NCI-H1436 treated with DMSO at 0.1 percent for 48 hours (cell line): Measurements from ENCODE around the gene HYAL2.
A peak's percentile ranks its signal among the peaks of the same experiment; 100 is the strongest.

ENCODE experiments used
- DNase-seq: peaks from one replicate; lab custom pipeline; 2025; lab: John Stamatoyannopoulos, UW

Gene HYAL2

DNA sequence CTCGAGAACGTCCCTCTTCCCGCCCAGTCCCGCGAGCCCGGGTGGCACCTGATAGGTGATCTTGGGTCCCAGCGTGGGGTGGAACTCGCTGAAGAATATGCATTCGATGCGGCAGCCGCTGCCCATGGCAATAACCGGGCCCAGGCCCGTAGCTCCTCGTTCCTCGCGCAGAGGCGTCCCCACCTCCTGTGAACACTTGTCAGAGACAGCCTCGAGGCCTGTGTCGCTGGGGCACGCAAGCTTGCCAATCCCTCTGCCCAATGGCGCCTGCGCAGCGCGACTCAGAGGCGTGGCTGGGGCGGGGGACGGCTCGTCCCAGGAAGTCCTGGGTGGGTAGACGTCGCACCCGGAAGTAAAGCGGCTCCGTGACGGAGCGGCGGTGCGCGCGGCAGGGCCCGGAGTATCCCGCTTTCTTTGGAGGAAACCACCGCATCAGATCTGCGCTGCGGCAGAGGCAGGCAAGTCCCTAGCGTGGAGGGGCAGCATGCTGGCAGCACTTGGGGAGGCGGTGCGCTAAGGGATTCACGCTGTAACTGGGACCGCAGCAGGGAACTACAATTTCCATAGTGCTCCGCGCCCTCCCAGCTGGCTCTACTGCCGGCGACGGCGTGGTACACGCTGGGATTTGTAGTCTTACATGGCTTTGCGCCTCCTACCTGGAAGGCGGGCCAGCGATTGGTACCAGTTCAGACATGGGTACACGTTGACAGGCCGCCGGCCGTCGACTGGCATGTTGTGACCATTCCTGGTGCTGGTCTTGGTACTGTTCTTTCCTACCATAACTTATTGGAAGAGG lies 28.2 kb upstream of the HYAL2 start, which contains the start of the genes CYB561D2 and NPRL2:
Gene CYB561D2 (plus strand): TSS at position 336 of the 796 bp plus-strand sequence. CDS start 572 bp downstream, outside the sequence.
Gene NPRL2 (minus strand): TSS at position 249 of the 796 bp plus-strand sequence. CDS start 123 bp downstream, at position 126.
- DNase-seq = peak; percentile 27

DNA sequence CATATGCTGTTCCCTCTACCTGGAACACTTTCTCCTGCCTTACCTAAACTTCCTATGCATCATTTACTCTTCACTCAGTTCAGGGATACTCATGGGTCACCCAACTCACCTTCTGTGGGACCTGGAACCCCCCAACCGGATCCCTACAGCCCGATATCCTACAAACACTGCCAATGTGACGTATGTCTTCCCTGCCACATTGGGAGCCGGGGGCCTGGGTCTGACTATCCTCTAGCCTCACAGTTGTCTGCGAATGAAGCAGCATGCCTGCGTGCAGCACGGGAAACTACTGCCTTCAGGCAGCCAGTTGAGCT lies 27.6 kb upstream of the HYAL2 start:
- DNase-seq = no peak

DNA sequence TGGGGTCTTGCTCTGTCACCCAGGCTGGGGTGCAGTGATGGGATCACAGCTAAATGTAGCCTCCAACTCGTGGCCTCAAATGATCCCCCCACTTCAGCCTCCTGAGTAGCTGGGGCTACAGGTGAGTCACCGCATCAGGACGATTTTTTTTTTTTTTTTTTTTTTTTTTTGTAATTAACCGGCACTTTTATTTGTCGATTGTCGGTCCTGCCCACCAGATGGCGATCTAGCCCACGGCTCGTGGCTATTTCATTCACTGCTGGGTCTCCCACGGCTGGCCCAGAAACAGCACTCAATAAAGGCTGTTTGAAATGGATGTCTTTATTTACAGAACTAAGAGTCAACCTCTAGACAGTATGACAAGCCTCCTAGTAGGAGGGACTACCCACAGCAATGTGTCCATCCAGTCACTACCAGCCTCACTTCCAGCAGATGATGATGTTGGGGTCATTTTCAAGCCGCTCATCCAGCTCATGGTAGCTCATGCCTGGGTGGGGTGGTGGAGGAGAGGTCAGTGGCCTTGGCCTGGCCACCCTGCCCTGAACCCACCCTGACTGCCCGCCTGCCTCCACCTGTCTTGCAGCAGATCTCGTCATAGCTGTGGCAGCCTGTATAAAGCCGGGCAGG lies 24.8 kb upstream of the HYAL2 start:
- DNase-seq = no peak

DNA sequence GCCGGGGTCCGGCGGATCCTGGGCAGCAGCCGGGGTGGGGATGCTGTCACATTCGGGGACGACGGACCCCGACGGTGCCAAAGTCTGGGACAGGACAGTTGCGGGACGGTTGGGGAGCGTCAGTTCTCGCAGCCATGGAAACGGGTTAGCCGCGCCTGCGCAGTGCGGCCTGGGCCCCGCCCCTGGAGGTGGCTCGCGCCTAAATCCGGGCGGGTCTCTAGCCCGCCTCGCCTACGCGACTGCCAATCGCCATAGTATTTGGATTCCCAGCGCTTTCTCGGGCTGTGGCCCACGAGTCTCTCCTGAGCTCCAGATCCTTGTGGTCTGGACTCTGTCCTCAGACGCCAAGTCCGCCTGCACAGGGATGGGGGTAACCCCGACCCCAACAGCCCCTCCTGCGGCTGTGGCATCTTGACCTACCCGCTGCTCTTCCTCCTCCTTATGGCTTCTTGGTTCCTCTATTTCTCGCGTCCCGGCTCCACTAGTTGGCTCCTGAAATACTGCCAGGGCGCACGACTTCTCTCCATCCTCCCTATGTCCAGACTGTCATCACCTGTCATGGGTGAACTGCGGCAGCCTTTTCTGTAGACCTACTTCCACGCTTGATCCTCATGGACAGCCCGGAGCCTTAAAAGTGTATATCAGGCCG lies 23.2 kb upstream of the HYAL2 start, which contains the start of gene ZMYND10:
Gene ZMYND10 (minus strand): TSS at position 147 of the 649 bp plus-strand sequence. CDS start 153 bp downstream, outside the sequence.
- no peak for DNase-seq

DNA sequence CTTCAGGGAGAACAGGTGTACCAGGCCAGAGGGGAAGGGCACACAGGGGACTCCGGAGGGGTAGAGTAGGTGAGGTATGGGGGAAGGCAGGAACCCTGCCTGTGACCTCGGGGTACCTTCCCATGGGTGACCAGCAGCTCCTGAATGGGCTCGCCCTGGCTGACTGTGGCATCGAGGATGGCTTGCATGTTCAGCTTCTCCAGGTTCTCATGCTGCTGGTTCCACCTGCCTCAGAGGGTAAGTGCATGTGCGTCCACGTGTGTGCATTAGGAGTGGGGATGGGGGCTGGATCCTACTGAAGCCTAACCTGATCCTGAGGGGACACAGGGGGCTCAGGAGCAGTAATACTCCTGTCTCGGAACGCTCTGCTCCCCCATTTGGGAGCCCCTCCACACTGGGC lies 22.5 kb upstream of the HYAL2 start:
- DNase-seq = no peak

DNA sequence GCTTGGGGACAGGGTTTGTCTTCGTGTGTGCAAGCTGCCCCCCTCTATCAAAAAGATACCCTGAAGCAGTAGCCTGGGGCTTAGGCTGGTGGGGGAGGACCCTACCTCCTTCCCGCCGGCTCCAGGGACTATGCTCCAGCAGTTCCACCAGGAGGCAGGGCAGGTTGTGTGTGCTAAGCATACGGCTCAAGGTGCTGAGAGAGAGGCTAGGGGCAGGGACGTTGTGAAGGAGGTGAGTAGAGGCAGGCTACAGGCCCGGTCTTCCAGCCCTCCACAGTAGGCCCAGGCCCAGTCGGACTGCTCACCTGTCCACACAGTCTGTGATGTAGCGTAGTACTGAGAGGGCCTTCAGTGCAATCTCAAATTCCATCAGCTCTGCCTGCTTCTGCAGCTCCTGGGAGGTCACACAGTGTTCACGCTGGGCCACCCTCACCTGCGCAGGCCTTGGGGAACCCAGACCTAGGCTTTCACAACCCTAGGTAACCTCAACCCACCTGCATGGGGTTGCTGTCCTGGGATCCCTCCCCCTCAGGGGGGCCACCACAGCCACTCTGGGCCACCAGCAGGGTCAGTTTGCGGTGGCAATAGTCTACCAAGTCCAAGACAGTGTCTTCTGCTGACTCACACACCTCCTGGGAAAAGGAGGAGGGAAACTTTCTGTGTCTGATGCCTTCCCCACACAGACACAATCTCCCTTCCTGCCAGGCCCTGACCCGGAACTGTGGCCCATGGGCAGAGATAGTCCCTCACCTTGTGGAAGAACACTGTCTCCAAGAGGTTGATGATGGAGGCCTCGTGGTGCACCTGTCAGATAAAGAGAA lies 20.5 kb upstream of the HYAL2 start:
- DNase-seq = no peak

DNA sequence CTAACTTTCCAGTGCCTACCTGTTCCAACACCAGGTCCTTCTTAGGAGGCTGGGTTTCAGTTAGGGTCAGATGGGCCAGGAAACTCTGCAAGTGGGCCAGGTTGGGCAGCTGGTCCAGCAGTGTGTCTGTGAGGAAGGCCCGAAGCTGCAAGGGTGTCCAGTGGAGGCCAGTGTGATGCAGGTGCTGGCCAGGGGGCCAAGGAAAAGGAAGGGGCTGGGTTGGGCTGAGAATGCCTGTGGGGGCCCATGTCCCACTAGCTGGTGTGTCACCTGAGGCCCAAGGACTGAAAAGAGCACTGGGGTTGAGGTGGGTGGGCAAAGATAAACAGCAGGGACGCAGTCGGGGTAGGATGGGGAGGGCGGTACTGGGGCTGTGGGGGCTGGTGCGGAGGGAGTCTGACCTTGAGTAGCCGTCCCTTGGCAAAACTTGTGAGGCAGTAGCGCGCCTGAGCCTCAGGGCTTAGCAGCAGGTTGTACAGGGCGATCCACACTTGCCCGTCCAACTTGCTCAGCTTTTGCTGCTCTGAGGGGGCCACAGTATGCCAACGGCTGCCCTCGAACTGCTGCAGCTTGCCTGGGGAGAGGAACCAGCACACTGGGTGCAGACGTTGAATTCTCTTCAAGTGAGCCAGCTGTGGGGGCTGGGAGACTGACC lies 19.6 kb upstream of the HYAL2 start:
- no peak for DNase-seq

DNA sequence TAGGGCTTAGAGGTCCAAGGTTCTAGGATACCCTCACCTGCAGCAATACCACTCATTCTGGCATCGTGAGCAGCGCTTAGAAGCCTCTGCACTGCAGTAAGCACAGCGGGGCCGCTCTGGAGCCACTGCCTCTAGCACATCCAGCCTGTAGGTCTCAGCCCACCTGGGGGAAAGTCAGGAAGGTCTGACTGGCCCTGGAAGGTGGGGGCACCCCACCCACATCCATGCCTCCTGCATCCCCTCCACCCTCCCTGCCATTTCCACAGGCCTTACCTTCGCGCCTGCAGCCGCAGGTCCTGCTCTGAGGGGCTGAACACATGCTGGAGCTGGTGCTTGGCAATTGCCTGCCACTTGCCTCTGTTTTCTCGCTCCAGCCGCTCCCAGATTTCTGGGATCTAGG lies 19.0 kb upstream of the HYAL2 start:
- no peak for DNase-seq

DNA sequence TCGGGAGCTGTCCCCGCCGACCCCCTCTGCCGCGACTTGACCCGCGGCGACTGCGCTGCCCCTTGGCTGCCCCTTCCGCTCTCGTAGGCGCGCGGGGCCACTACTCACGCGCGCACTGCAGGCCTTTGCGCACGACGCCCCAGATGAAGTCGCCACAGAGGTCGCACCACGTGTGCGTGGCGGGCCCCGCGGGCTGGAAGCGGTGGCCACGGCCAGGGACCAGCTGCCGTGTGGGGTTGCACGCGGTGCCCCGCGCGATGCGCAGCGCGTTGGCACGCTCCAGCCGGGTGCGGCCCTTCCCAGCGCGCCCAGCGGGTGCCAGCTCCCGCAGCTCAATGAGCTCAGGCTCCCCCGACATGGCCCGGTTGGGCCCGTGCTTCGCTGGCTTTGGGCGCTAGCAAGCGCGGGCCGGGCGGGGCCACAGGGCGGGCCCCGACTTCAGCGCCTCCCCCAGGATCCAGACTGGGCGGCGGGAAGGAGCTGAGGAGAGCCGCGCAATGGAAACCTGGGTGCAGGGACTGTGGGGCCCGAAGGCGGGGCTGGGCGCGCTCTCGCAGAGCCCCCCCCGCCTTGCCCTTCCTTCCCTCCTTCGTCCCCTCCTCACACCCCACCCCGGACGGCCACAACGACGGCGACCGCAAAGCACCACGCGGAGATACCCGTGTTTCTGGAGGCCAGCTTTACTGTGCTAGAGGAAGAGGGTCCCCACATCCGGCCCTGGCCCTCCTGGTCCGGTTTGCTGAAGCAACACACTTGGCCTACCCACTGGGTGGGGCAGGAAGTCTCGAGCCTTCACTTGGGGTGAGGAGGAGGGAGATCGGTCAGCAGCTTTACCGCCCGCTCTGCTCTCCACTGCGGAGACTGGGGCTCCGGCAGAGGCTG lies 18.1 kb upstream of the HYAL2 start, which contains the start of gene RASSF1:
Gene RASSF1 (minus strand): TSS at position 389 of the 882 bp plus-strand sequence. CDS start 31 bp downstream, at position 358.
- no peak for DNase-seq

DNA sequence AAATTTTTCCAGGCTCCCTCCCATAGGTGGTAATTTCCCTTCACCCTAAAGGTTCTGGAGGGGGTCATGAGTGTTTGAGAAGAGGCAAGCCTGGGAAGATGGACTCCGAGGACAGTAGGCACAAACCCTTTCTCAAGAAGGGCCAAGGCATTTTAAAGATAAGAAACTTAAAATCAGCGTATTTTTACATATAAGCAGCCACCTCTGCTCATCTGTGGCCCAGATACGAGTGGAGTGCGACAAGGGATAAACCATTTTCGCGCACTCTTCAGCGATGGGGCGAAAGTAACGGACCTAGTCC lies 17.6 kb upstream of the HYAL2 start:
- no peak for DNase-seq

DNA sequence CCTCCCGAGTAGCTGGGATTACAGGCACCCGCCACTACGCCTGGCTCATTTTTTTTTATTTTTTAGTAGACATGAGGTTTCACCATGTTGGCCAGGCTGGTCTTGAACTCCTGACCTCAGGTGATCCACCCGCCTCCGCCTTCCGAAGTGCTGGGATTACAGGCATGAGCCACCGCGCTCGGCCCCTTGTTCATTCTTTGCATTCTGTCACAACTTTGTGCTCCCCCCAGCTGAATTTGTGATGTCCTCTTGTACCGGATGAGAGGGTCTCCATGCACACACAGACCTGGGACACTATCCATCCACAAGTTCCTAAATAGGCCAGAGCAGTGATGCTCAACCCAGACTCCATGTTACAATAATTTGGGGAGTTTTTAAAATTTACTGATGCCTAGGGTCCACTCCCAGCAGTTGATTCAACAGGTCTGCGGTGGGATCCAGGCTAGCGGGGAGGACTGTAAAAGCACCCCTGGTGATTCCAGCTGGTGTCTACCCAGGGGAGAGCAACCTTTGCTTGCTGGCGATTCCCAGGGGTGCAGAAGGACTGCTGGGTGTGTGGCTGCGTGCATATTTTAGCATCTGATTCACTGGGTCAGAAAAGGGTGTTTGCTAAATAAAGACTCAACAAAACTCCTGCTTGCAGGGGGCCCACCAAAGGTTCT lies 17.1 kb upstream of the HYAL2 start:
- no peak for DNase-seq

DNA sequence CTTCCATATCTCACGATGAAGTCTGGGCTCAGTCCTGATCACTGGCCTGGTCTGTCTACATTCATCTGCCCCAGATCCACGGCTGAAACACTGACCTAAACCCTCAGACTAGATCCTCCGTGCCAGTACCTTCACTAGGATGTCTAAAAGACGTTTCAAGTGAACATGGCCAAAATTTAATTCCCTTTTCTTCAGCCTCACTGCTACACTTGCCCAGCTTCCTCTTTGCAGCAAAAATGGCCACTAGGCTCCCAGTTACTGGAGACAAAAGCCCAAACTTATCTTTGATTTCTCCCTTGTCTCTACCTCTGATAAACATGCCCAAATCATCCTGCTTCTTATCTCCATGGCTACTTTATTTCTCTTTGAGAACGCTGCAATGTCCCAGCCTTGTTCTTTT lies 16.4 kb upstream of the HYAL2 start:
- DNase-seq = no peak

DNA sequence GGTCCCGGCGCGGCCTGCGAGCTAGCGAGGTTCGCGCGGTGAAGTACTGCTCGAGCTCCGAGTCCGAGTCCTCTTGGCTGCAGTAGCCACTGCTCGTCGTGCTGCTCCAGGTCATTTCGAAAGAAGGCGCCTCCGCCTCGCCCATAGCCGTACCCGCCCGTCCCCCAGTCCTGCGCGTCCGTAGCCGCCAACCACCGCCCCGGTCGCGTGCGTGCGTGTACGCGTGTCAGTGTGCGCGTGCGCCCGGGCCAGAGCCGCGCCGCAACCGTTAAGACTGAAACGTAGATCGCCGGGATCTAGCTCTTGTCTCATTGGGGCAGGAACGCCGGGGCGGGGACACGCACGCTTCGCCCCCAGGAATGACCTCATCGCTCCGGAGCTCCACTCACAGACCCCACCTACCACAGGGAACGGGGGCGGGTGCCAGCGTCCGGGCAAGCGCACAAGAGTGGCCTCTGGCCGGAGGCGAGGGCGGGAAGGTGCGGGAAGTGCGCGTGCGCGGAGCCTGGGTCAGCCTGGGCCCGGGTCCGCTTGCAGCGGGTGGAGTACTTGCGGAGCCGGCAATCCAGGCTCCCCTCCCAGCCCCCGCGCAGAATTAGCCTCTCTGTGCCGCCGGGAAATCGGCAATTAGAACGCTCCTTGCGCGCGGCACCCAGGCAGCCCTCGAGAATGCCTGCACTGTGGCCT lies 14.8 kb upstream of the HYAL2 start:
- DNase-seq = peak; percentile 79

DNA sequence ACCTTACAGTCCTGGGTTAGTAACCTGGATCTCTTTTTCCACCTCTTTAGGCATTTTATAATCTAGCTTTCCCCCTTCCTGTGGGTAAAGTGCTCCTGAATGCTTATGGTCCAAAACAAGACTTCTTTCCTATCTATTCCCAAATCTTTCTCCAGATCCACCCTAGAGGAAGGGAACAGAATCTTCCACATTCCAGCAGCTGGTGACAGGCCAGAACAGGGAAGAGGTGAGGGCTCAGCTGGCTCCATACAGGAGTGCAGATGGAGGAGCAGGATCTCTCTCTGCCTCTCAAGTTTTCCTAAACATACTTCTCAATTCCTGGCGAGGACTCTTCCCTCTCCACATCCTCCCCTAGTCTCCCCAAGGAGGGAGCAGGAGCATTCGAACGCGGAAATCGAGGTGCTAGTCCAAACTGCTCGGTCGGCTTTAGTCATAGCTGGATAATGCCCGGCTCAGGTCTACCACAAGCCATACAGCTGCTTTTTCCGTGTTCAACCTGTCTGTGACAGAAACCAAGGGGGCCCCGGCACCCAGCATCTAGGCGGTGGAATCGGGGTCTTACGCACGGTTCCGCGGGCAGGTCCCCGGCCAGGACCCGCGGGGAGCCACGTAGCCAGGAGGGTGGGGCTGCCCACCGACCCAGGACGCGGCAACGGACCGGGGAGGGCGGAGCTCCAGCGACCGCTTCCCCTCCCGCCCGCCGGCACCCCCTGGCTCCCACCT lies 14.1 kb upstream of the HYAL2 start:
- no peak for DNase-seq

DNA sequence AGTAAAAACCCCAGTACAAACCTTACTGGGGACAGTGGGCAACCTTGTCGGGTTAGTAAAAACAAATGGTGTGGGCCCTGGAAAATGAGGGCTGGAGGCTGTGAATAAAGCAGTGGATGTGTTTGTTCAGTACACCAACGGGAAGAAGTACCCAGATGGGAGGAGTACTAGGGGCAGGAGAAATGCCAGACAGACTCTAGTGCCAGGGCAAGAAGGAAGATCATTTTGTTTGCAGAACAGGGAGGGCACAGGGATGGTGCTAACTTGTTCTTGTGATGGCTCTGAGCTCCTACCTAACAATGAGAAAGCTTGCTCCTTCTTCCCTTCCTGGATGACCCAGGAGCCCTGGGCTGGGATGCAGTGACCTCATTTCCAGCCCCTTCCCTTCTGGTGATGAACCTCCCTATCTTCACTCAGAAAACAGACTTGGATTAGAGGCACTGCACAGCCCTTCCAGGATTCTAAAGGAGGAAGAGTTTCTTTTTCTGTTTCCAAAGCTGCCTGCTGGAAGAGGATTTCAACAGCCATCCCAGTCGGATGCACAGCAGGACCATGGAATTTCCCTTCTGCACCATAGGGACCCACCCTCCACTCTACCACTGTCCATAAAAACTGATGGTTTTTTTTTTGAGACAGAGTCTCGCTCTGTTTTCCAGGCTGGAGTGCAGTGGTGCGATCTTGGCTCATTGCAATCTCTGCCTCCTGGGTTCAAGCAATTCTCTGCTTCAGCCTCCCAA lies 12.0 kb upstream of the HYAL2 start:
- no peak for DNase-seq

DNA sequence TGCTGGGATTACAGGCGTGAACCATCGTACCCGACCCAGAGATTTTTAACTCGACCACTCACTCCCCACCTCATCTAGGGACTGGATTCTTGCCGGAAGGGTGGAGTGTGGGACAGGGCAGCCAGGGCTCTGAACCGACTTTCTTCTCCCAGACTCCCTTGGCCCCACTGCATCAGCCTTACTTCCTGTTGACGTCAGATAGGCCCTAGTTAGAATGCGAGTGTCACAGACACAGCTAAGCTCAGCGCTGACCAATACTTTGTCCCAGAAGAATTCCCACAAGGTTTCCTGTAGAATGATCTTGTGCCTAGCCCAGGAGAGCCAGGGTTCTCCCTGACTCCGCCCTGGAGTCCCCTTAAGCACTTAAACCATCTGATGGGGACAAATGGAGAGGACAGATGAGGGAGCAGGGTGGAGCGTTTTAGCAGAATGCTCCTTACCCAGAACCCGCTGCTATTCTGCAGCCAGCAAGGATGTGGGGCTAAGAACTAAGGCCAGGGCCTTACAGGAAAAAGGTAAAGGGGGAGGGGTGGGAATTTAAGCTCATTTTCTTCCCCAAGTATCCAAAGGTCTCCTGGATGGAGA lies 11.3 kb upstream of the HYAL2 start:
- no peak for DNase-seq

DNA sequence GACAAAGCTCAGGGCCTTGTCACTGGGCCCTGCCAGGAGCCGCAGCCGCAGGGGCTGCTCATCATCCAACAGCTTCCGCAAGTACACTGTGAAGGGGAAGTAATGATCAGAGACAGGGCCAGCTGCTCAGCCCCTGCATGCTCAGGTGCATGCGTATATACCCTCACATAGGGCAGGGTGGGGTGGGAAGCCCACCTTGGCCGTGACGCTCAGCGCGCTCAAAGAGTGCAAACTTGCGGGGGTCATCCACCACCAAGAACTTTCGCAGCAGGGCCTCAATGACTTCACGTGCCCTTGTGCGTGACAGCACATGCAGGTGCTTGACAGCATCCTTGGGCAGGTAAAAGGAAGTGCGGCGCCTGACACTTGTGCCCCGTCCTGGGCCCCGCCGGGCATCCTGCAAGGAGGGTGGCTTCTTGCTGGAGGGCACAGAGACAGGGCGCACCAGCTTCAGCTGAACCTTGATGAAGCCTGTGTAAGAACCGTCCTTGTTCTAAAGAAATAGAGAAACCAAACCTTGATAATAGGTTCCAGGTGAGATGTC lies 8.9 kb upstream of the HYAL2 start:
- DNase-seq = no peak
